ENCODE data around the gene NCOR2.
A peak's percentile ranks its signal among the peaks of the same experiment; 100 is the strongest.

NCOR2 gene

GRCh38 chr12:124542021-124542949, 25.1 kb downstream of the NCOR2 start:
- DNase-seq = peak; percentile 61

GRCh38 chr12:124541322-124541721, 26.1 kb downstream of the NCOR2 start:
- no peak for DNase-seq

- DNase-seq = no peak
Observed at GRCh38 chr12:124539084-124540041, 28.0 kb downstream of the NCOR2 start.

GRCh38 chr12:124538194-124539082, 29.0 kb downstream of the NCOR2 start:
- no peak for DNase-seq

GRCh38 chr12:124537525-124538193, 29.8 kb downstream of the NCOR2 start:
- no peak for DNase-seq

- DNase-seq = no peak
Observed at GRCh38 chr12:124536641-124537040, 30.8 kb downstream of the NCOR2 start.

- DNase-seq = no peak
Observed at GRCh38 chr12:124534776-124535740, 32.4 kb downstream of the NCOR2 start.

GRCh38 chr12:124533456-124533855, 34.0 kb downstream of the NCOR2 start:
- no peak for DNase-seq

- DNase-seq = no peak
Observed at GRCh38 chr12:124532967-124533366, 34.4 kb downstream of the NCOR2 start.

GRCh38 chr12:124532331-124532750, 35.1 kb downstream of the NCOR2 start:
- no peak for DNase-seq

- DNase-seq = no peak
Observed at GRCh38 chr12:124531906-124532305, 35.5 kb downstream of the NCOR2 start.

- no peak for DNase-seq
Observed at GRCh38 chr12:124531281-124531745, 36.1 kb downstream of the NCOR2 start.

GRCh38 chr12:124530637-124531263, 36.7 kb downstream of the NCOR2 start:
- DNase-seq = no peak

GRCh38 chr12:124529565-124530276, 37.7 kb downstream of the NCOR2 start:
- DNase-seq = no peak

GRCh38 chr12:124527861-124528561, 39.4 kb downstream of the NCOR2 start:
- DNase-seq = no peak

GRCh38 chr12:124525927-124526692, 41.3 kb downstream of the NCOR2 start:
- no peak for DNase-seq

- peak; percentile 74 for DNase-seq
Observed at GRCh38 chr12:124525455-124525854, 42.0 kb downstream of the NCOR2 start.
